BJ (cell line): ENCODE results near the gene FGFR3. TPM values are rescaled to one million over a fixed set of nuclear protein-coding genes. Genes with fewer than 3 reads are reported as not detected.

ENCODE experiments used
- CTCF ChIA-PET: fragments of 350-600 bp; formaldehyde crosslinking; extraction: SDS; loops from one replicate; lab custom pipeline; 2021; ENCODE audit warnings: antibody characterized with exemption, inconsistent platforms; lab: Yijun Ruan, JAX
- POLR2A ChIA-PET: fragments of 300-600 bp; sonication (Branson Sonifier 250); formaldehyde crosslinking; extraction: SDS; loops from one replicate; lab custom pipeline; 2021; ENCODE audit warnings: antibody characterized with exemption; lab: Charles Lee
- DNase-seq: peaks from one replicate; pipeline ENCODE4 v3.0.0-alpha.2; 2011; ENCODE audit warnings: low read depth
- H3K27me3 ChIP-seq: 2 replicates; pipeline ENCODE4 v1.6.0; 2011; ENCODE audit warnings: low read length; ENCODE audit not compliant: control insufficient read depth, insufficient read depth
- H3K36me3 ChIP-seq: 2 replicates; pipeline ENCODE4 v1.5.1; 2011; ENCODE audit warnings: low read length; ENCODE audit not compliant: control insufficient read depth, insufficient read depth
- H3K4me3 ChIP-seq: 2 replicates; pipeline ENCODE4 v1.5.1; 2011; ENCODE audit warnings: low read depth, mild to moderate bottlenecking, control low read depth, low read length
- CTCF ChIP-seq: IDR thresholded peaks from 2 replicates; pipeline ENCODE4 v1.5.1; 2011; ENCODE audit warnings: low read depth, mild to moderate bottlenecking, control low read depth, inconsistent platforms, low read length, moderate library complexity; ENCODE audit not compliant: insufficient read depth
- polyA plus RNA-seq: library from polyadenylated mRNA; depleted of rRNA; stranded (reverse); fragments of >200 nt; gene quantifications from 2 replicates; pipeline ENCODE4 v1.2.3, GENCODE V29; 2011

Gene FGFR3
- polyA plus RNA-seq, 1 experiment, result 1.0 TPM

DNA sequence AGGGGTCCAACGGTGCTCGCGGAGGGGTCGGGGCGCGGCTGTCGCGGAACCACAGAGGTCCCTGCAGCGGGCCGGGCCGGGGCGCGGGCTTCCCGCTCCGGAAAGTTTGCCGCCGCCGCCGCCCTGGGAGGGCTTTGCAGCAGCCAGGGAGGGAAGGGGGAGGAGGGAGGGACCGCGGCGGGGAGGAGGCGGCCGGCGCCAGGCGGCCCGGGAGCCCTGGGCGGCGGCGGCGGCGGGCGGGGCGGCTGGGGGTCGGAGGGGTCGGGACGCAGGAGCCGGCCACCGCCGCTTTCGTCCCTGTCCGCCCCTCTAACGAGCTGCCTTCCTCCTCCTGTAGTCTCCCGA, 375 bp downstream of the FGFR3 start:
- Histone ChIP-seq H3K4me3 (peak overlapping the region; percentile 42), H3K36me3 (no peaks in the 10 kb centered on the region), H3K27me3 (peaks cover 17% of the 10 kb centered on the region)
- CTCF ChIA-PET, result interaction anchor here (1.2 to 1.9 kb wide), 3 partner anchors 15 to 100 kb away, joined by 5 to 14 read pairs (median 6); no protein-coding TSS in a partner anchor
- no peak for TF ChIP-seq CTCF
- no peak for DNase-seq
- POLR2A ChIA-PET, result no interaction called here

- Histone ChIP-seq H3K27me3 (peaks cover 17% of the 10 kb centered on the region), H3K36me3 (no peaks in the 10 kb centered on the region), H3K4me3 (peak overlapping the region; percentile 36)
- CTCF ChIA-PET, result interaction anchor here (1.2 to 1.9 kb wide), 4 partner anchors 15 to 101 kb away, joined by 3 to 14 read pairs (median 6); no protein-coding TSS in a partner anchor
- TF ChIP-seq CTCF, result no peak
- POLR2A ChIA-PET, result no interaction called here
- DNase-seq, result no peak
These were observed 1.1 kb downstream of the FGFR3 start for GRCh38 chr4:1793940-1794808.

DNA sequence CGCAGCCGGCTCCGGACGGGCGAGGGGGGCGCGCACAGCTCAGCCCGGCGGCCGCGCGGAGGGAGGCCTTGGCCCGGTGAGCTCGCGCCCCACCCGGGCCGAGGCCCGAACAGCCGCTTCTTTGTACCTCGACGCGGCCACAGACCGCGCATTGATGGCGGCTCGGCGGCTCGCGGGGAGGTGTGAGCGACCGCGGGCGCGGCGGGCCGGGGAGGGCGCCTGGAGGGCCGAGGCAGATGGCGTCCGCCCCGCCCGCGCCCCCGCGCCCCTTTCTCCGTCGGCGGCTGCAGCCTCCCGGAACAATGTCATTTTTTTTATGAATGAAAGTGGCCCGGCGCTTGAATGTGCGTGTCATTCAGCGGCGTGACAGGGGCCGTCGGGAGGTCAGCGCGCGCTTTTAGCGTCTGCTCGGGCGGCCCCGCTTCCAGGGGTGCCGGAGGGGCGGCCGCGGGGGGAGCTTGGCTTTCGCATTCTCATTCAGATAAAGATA, 1.8 kb downstream of the FGFR3 start:
- TF ChIP-seq CTCF, result no peak
- ChIA-PET POLR2A (no interaction called here), CTCF (interaction anchor here (1.2 to 1.9 kb wide), 4 partner anchors 14 to 102 kb away, joined by 3 to 14 read pairs (median 6); no protein-coding TSS in a partner anchor)
- Histone ChIP-seq H3K36me3 (no peaks in the 10 kb centered on the region), H3K4me3 (no peak overlapping the region), H3K27me3 (peaks cover 17% of the 10 kb centered on the region)
- DNase-seq, result no peak

- no peaks in the 10 kb centered on the region for H3K36me3 ChIP-seq
- H3K4me3 ChIP-seq, result no peak overlapping the region
- ChIA-PET POLR2A (no interaction called here), CTCF (interaction anchor here (0.8 to 1.9 kb wide), 7 partner anchors 13 to 115 kb away, joined by 3 to 14 read pairs (median 4); no protein-coding TSS in a partner anchor)
- peaks cover 17% of the 10 kb centered on the region for H3K27me3 ChIP-seq
- DNase-seq, result no peak
- TF ChIP-seq CTCF, result no peak
These were observed 2.5 kb downstream of the FGFR3 start for GRCh38 chr4:1795299-1796195.
